Measurements from ENCODE around the gene ADAMTS15.

ADAMTS15 gene

DNA sequence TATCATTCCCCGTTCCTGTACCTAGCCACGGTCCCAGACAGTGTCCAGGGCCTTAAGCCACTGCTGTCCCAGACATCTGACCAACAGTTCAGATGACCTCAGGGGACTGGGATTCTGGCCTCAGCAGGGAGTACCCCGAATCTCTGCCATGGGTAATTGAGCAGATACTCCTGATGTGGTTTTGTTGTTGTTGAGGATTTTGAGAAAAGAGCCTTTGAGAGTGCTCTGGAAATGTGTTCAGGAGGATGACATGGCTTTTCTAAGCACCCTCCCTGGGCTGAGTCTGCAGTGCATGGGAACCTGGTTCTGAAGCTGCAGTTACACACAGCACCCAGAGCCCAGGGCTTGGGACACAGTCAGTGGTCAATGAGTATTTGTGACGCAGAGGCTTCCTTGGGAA lies 30.4 kb downstream of the ADAMTS15 start:
- TF ChIP-seq, protein P1, sequence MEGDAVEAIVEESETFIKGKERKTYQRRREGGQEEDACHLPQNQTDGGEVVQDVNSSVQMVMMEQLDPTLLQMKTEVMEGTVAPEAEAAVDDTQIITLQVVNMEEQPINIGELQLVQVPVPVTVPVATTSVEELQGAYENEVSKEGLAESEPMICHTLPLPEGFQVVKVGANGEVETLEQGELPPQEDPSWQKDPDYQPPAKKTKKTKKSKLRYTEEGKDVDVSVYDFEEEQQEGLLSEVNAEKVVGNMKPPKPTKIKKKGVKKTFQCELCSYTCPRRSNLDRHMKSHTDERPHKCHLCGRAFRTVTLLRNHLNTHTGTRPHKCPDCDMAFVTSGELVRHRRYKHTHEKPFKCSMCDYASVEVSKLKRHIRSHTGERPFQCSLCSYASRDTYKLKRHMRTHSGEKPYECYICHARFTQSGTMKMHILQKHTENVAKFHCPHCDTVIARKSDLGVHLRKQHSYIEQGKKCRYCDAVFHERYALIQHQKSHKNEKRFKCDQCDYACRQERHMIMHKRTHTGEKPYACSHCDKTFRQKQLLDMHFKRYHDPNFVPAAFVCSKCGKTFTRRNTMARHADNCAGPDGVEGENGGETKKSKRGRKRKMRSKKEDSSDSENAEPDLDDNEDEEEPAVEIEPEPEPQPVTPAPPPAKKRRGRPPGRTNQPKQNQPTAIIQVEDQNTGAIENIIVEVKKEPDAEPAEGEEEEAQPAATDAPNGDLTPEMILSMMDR (conservative IDR thresholded peaks at IDR 0.05; ENCODE audit: low read depth), result no peak
- DNase-seq (ENCODE audit: low spot score), result no peak
- ChIA-PET CTCF (no interaction called here), POLR2A (ENCODE audit: low non-redundant PET) (no interaction called here)
- peak overlapping the region; percentile 66 for H3K27ac ChIP-seq

DNA sequence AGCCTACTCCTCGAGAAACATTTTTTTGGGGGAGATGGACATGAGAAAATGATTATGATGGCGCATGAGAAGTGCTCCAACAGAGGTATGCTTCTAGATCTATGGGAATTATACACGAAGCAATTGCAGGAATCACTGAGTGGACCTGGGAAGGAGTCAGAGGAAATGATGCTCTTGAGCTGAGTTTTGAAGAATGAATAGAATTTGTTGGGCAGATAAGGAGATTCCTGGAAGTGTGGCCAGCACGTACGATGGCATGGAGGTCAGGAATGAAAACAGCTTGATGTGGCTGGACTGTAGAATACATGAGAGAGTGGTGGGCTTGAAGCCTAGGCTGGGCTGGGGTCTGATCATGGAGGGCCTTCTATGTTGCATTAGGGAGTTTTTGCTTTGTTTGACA lies 31.7 kb downstream of the ADAMTS15 start:
- DNase-seq (ENCODE audit: low spot score), result no peak
- ChIA-PET CTCF (interaction anchor here (0.6 kb wide), 1 partner anchor 161 kb away, joined by 3 read pairs; no protein-coding TSS in a partner anchor), POLR2A (ENCODE audit: low non-redundant PET) (no interaction called here)
- no peak overlapping the region for H3K27ac ChIP-seq
- TF ChIP-seq, protein P1 (conservative IDR thresholded peaks at IDR 0.05; ENCODE audit: low read depth), result no peak

DNA sequence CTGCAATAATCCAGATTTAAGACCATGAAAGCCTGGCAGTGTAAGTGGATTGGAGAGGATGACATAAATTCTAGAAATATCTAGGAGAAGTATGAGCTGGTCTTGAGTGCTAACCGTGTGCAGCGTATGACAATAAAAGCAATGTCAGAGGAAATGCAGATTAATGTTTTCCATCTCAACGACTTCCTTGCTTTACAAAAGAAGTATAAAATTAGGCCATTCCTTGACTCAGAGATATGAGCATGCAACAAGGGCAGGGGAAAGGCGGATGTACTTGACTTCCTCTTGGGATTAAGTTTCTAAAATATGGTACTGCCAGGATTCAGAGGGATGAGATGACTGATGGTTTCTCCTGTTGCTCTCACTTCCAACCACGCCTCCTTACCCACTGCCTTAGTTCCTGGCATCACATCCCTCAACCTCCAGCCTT lies 32.3 kb downstream of the ADAMTS15 start:
- no peak for DNase-seq (ENCODE audit: low spot score)
- ChIA-PET POLR2A (ENCODE audit: low non-redundant PET) (no interaction called here), CTCF (no interaction called here)
- TF ChIP-seq, protein P1 (conservative IDR thresholded peaks at IDR 0.05; ENCODE audit: low read depth), result no peak
- no peak overlapping the region for H3K27ac ChIP-seq

DNA sequence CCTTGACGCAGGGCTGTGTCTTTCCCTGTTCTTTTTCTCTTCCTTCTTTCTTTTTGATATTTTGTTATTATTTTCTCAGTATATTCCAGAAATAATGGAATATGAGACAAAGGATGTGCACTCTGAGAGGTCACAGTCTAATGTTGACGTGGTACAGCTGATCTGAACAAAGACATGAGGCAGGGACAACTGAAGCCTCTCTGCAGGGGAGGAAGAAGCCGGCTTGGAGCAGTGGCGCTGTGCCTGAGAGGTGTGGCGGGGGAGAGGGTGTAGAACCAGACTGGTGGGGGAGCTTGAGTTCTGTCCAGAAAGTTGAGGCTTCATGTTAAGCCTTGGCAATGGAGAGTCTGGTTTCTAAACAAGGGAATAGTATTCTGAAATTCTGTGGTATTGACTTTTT lies 34.7 kb downstream of the ADAMTS15 start:
- no peak for DNase-seq (ENCODE audit: low spot score)
- no peak overlapping the region for H3K27ac ChIP-seq
- TF ChIP-seq, protein P1 (conservative IDR thresholded peaks at IDR 0.05; ENCODE audit: low read depth), result no peak
- ChIA-PET CTCF (no interaction called here), POLR2A (ENCODE audit: low non-redundant PET) (no interaction called here)

DNA sequence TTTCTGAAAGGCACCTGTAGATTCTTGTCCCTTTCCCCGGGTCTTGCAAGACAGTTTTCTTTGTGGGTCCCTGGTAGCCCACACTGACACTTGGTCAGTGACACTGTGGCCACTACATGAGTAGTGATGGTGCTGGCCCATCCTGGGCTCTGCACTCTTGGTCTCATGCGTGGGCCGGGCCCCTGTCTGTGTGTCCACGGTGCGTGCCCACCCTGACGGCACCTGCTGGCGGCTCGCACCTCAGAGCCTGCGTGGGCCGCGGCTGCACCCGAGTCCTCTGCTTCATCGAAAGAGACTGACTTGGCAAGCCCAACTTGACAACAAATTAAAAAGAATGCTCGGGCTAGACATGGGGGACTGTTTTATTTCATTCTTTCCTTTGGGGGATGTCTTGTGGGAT lies 37.5 kb downstream of the ADAMTS15 start:
- DNase-seq (ENCODE audit: low spot score), result no peak
- H3K27ac ChIP-seq, result no peak overlapping the region
- CTCF ChIA-PET, result interaction anchor here (0.6 kb wide), 1 partner anchor 1920 kb away, joined by 3 read pairs; no protein-coding TSS in a partner anchor
- POLR2A ChIA-PET (ENCODE audit: low non-redundant PET), result no interaction called here
- TF ChIP-seq, protein P1 (conservative IDR thresholded peaks at IDR 0.05; ENCODE audit: low read depth), result no peak

DNA sequence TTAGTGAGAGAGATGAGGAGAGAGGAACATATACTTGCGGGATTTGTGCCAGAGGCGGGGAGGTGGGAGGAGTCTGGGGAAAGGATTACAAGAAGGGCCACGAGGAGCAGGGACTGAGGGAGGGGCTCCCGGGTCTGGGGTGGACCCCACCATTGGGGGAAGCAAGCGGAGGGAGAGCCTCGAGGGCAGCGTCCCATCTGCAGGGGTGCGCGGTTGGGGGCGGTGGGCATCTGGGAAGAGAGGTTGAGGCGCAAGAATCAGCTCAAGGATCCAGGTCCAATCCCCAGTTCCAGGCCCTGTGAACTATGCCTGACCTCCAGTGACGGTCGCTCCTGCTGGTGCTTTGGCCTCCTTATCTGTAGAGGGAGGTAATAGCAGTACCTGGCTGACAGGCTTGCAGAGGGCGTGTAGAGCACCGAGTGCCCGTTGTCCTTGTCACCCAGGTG lies 38.0 kb downstream of the ADAMTS15 start:
- TF ChIP-seq, protein P1 (conservative IDR thresholded peaks at IDR 0.05; ENCODE audit: low read depth), result no peak
- no peak for DNase-seq (ENCODE audit: low spot score)
- CTCF ChIA-PET, result interaction anchor here (0.6 kb wide), 1 partner anchor 52 kb away, joined by 3 read pairs; no protein-coding TSS in a partner anchor
- H3K27ac ChIP-seq, result no peak overlapping the region
- POLR2A ChIA-PET (ENCODE audit: low non-redundant PET), result no interaction called here
